Measurements from ENCODE around the gene LRFN3.

DNA sequence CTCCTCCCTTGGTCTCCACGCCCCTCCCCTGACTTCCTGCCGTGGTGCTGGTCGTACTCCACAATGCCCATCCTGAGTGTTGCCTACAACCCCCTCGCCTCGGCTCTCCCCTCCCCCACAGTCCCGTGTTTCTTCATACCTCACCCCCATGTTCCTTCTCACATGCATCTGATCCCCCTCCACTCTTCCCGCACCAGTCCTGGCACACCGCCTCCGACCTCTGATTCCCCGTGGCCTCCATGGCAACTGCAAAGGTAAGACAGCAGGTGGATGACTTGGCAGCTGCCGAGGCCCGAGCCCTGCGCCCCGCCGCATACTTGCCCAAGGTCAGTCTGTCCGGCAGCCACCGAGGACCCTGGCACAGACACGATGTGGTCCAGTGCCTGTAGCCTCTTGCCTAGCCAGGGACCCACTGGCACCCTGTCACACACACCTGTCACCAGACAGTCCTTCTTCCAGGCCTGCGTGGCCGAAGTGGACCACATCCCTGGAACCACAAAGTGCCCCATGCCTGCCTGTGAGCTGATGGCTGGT, 42.7 kb downstream of the LRFN3 start:
- TF ChIP-seq CTCF (IDR thresholded peaks at IDR 0.05; ENCODE audit: insufficient read depth, low read length) (no peak), POLR2AphosphoS5 (IDR thresholded peaks at IDR 0.05; ENCODE audit: low read depth) (no peak), GABPA (IDR thresholded peaks at IDR 0.05; ENCODE audit: low read depth) (no peak), SPI1 (IDR thresholded peaks at IDR 0.05; ENCODE audit: borderline replicate concordance, low read depth) (no peak)
- TF ChIP-seq, protein P1, sequence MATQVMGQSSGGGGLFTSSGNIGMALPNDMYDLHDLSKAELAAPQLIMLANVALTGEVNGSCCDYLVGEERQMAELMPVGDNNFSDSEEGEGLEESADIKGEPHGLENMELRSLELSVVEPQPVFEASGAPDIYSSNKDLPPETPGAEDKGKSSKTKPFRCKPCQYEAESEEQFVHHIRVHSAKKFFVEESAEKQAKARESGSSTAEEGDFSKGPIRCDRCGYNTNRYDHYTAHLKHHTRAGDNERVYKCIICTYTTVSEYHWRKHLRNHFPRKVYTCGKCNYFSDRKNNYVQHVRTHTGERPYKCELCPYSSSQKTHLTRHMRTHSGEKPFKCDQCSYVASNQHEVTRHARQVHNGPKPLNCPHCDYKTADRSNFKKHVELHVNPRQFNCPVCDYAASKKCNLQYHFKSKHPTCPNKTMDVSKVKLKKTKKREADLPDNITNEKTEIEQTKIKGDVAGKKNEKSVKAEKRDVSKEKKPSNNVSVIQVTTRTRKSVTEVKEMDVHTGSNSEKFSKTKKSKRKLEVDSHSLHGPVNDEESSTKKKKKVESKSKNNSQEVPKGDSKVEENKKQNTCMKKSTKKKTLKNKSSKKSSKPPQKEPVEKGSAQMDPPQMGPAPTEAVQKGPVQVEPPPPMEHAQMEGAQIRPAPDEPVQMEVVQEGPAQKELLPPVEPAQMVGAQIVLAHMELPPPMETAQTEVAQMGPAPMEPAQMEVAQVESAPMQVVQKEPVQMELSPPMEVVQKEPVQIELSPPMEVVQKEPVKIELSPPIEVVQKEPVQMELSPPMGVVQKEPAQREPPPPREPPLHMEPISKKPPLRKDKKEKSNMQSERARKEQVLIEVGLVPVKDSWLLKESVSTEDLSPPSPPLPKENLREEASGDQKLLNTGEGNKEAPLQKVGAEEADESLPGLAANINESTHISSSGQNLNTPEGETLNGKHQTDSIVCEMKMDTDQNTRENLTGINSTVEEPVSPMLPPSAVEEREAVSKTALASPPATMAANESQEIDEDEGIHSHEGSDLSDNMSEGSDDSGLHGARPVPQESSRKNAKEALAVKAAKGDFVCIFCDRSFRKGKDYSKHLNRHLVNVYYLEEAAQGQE (IDR thresholded peaks at IDR 0.05; ENCODE audit: insufficient replicate concordance, low read depth): no peak
